ENCODE results near the gene EPS8. TPM values are rescaled to one million over a fixed set of nuclear protein-coding genes. Genes with fewer than 3 reads are reported as not detected.

EPS8 gene
- total RNA-seq, 1 experiment from 2014 or later = 32.0 TPM

DNA sequence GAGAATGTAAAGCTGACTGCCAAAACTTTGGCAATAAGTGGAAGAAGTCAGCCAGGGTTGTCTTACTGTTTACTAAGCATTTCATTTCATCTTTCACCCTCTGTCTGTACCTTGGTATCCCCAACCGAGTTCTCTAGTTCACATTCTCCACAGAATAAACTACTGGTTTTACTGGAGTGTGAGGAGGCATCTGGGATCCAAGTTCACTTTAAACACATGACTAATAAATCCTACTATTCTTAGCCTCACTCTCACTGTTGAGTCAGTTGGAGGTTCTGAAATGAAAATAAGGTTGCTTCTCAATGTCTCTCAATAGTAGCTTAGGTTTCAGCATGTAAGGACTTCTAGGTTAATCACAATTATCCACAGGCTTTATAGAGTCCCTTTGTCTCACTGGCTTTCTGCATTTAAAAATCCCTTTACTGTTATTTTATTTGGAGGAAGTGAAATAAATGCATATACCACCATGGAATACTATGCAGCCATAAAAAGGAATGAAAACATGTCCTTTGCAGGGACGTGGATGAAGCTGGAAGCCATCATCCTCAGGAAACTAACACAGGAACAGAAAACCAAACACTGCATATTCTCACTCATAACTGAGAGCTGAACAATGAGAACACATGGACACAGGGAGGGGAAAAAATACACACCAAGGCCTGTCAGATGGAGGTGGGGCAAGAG, 95.8 kb downstream of the EPS8 start:
- ChIA-PET POLR2A (no interaction called here), CTCF (no interaction called here)
- intact Hi-C loops (cut with micrococcal nuclease; ENCODE audit: unreplicated experiment) = no loop called here
- Histone ChIP-seq H3K27me3 (ENCODE audit: control insufficient read depth, insufficient read depth, low read length) (no peaks in the 10 kb centered on the region), H3K4me1 (ENCODE audit: control insufficient read depth, insufficient read depth, low read length) (peaks cover 30% of the 10 kb centered on the region), H3K4me3 (ENCODE audit: low read depth in 2 of 2, low read length in 2 of 2) (no peak overlapping the region), H3K9me3 (ENCODE audit: control insufficient read depth, insufficient read depth, low read depth, low read length) (no peaks in the 10 kb centered on the region), H3K27ac (ENCODE audit: low read length) (no peak overlapping the region), H3K36me3 (ENCODE audit: control insufficient read depth, insufficient read depth, low read length) (no peaks in the 10 kb centered on the region; the same call in 1 of the 2 replicates)
- TF ChIP-seq, protein P1, sequence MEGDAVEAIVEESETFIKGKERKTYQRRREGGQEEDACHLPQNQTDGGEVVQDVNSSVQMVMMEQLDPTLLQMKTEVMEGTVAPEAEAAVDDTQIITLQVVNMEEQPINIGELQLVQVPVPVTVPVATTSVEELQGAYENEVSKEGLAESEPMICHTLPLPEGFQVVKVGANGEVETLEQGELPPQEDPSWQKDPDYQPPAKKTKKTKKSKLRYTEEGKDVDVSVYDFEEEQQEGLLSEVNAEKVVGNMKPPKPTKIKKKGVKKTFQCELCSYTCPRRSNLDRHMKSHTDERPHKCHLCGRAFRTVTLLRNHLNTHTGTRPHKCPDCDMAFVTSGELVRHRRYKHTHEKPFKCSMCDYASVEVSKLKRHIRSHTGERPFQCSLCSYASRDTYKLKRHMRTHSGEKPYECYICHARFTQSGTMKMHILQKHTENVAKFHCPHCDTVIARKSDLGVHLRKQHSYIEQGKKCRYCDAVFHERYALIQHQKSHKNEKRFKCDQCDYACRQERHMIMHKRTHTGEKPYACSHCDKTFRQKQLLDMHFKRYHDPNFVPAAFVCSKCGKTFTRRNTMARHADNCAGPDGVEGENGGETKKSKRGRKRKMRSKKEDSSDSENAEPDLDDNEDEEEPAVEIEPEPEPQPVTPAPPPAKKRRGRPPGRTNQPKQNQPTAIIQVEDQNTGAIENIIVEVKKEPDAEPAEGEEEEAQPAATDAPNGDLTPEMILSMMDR (IDR thresholded peaks at IDR 0.05) = no peak
- no peak for TF ChIP-seq SIN3A (IDR thresholded peaks at IDR 0.05; ENCODE audit: borderline replicate concordance, insufficient read depth, low read depth, low read length)
- TF ChIP-seq, protein P2, sequence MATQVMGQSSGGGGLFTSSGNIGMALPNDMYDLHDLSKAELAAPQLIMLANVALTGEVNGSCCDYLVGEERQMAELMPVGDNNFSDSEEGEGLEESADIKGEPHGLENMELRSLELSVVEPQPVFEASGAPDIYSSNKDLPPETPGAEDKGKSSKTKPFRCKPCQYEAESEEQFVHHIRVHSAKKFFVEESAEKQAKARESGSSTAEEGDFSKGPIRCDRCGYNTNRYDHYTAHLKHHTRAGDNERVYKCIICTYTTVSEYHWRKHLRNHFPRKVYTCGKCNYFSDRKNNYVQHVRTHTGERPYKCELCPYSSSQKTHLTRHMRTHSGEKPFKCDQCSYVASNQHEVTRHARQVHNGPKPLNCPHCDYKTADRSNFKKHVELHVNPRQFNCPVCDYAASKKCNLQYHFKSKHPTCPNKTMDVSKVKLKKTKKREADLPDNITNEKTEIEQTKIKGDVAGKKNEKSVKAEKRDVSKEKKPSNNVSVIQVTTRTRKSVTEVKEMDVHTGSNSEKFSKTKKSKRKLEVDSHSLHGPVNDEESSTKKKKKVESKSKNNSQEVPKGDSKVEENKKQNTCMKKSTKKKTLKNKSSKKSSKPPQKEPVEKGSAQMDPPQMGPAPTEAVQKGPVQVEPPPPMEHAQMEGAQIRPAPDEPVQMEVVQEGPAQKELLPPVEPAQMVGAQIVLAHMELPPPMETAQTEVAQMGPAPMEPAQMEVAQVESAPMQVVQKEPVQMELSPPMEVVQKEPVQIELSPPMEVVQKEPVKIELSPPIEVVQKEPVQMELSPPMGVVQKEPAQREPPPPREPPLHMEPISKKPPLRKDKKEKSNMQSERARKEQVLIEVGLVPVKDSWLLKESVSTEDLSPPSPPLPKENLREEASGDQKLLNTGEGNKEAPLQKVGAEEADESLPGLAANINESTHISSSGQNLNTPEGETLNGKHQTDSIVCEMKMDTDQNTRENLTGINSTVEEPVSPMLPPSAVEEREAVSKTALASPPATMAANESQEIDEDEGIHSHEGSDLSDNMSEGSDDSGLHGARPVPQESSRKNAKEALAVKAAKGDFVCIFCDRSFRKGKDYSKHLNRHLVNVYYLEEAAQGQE (IDR thresholded peaks at IDR 0.05; ENCODE audit: insufficient read depth in 1 of 2, low read depth in 2 of 2, low read length in 1 of 2) = no peak
- TF ChIP-seq TCF7L2 (IDR thresholded peaks at IDR 0.05; ENCODE audit: low read depth, low read length) = no peak
- no peak for TF ChIP-seq POLR2AphosphoS5 (IDR thresholded peaks at IDR 0.05; ENCODE audit: low read depth, low read length)
- no peak for DNase-seq (ENCODE audit: low read depth, low spot score)
- BruUV-seq (replicated peaks) = no TSS peak
- in situ Hi-C loops (cut with HindIII; ENCODE audit: low pct_unique_long_range_greater_than_20kb, low sequenced_read_pairs) = no loop called here
- ATAC-seq = no peak

DNA sequence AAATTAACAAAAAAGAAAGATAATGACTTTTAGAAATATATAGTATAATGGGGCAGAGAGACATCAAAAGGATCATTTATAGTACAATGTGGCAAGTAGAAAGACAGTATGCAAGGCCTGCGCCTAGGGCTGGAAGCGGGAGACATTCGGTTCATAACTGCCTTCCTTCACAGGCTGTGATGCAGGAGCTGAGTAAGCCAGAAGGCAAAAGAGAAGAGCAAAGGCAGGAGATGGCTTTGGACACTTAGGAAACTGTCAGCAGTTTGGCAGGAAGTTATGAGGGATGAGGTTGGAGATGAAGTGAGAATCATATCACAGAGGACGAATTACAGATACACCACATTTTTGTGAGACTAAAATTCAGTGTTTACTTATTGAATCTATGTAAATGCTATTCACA, 97.8 kb downstream of the EPS8 start:
- Histone ChIP-seq H3K9me3 (ENCODE audit: control insufficient read depth, insufficient read depth, low read depth, low read length) (no peaks in the 10 kb centered on the region), H3K4me3 (ENCODE audit: low read depth in 2 of 2, low read length in 2 of 2) (no peak overlapping the region), H3K27me3 (ENCODE audit: control insufficient read depth, insufficient read depth, low read length) (no peaks in the 10 kb centered on the region), H3K27ac (ENCODE audit: low read length) (peak overlapping the region; percentile 39; the same call in 1 of the 2 replicates), H3K36me3 (ENCODE audit: control insufficient read depth, insufficient read depth, low read length) (no peaks in the 10 kb centered on the region; the same call in none of the 2 replicates), H3K4me1 (ENCODE audit: control insufficient read depth, insufficient read depth, low read length) (peaks cover 27% of the 10 kb centered on the region)
- DNase-seq (ENCODE audit: low read depth, low spot score) = no peak
- in situ Hi-C loops (cut with HindIII; ENCODE audit: low pct_unique_long_range_greater_than_20kb, low sequenced_read_pairs) (no loop called here), intact Hi-C loops (cut with micrococcal nuclease; ENCODE audit: unreplicated experiment) (no loop called here)
- CTCF ChIA-PET = no interaction called here
- POLR2A ChIA-PET = no interaction called here
- TF ChIP-seq POLR2AphosphoS5 (IDR thresholded peaks at IDR 0.05; ENCODE audit: low read depth, low read length) (no peak), TCF7L2 (IDR thresholded peaks at IDR 0.05; ENCODE audit: low read depth, low read length) (no peak), SIN3A (IDR thresholded peaks at IDR 0.05; ENCODE audit: borderline replicate concordance, insufficient read depth, low read depth, low read length) (no peak)
- TF ChIP-seq, protein P1 (IDR thresholded peaks at IDR 0.05) = no peak
- TF ChIP-seq, protein P2 (IDR thresholded peaks at IDR 0.05; ENCODE audit: insufficient read depth in 1 of 2, low read depth in 2 of 2, low read length in 1 of 2) = no peak
- BruUV-seq (replicated peaks) = no TSS peak
- no peak for ATAC-seq
